PC-3 (cell line): ENCODE results near the gene PEX14. TPM values are rescaled to one million over a fixed set of nuclear protein-coding genes. Genes with fewer than 3 reads are reported as not detected.

ENCODE experiments used
- ATAC-seq: fragments of 200-7000 bp; cut with Tn5 transposase; 2 replicates; pipeline ENCODE4 v1.9.1; 2020; ENCODE audit warnings: mild to moderate bottlenecking, moderate library complexity
- BruUV-seq: library from RNA; stranded (reverse); fragments of 400-500 nt; replicated peaks from 2 replicates; lab custom pipeline; 2021; lab: Mats Ljungman, UMichigan
- CTCF ChIA-PET: fragments of 300-600 bp; sonication (Branson Sonifier 250); formaldehyde crosslinking; loops from one replicate; lab custom pipeline; 2022; ENCODE audit warnings: antibody characterized with exemption; lab: Charles Lee
- POLR2A ChIA-PET: fragments of 300-600 bp; sonication (Branson Sonifier 250); formaldehyde crosslinking; loops from one replicate; lab custom pipeline; 2022; ENCODE audit warnings: antibody characterized with exemption; ENCODE audit not compliant: unreplicated experiment; lab: Charles Lee
- DNase-seq: peaks from one replicate; pipeline ENCODE4 v3.0.0-alpha.2; 2015
- H2AFZ ChIP-seq: fragments of 300-600 bp; sonication (generic); 2 replicates; pipeline ENCODE4 v1.6.0; 2016; ENCODE audit warnings: antibody characterized with exemption, low read length
- H3F3A ChIP-seq: fragments of 300-600 bp; sonication (generic); one replicate; pipeline ENCODE4 v1.6.0; 2017; ENCODE audit warnings: antibody characterized with exemption, low read length, control low read depth, mild to moderate bottlenecking; ENCODE audit not compliant: unreplicated experiment
- H3K27ac ChIP-seq: fragments of 300-600 bp; sonication (generic); 2 replicates; pipeline ENCODE4 v1.5.1; 2016; ENCODE audit warnings: mild to moderate bottlenecking, low read length
- H3K27me3 ChIP-seq: fragments of 300-600 bp; sonication (generic); 2 replicates; pipeline ENCODE4 v1.6.1; 2016; ENCODE audit warnings: low read length, mixed read lengths
- H3K36me3 ChIP-seq: fragments of 300-600 bp; sonication (generic); 2 replicates; pipeline ENCODE4 v1.6.1; 2016; ENCODE audit warnings: low read depth, mixed run types, low read length, mixed read lengths
- H3K4me1 ChIP-seq: fragments of 300-600 bp; sonication (generic); 2 replicates; pipeline ENCODE4 v1.5.1; 2016; ENCODE audit warnings: low read length; ENCODE audit not compliant: insufficient read depth
- H3K4me2 ChIP-seq: fragments of 300-600 bp; sonication (generic); 2 replicates; pipeline ENCODE4 v1.6.0; 2016; ENCODE audit warnings: low read length
- H3K4me3 ChIP-seq: fragments of 300-600 bp; sonication (generic); 2 replicates; pipeline ENCODE4 v1.5.1; 2016; ENCODE audit warnings: mild to moderate bottlenecking, low read length, mixed read lengths
- H3K79me2 ChIP-seq: fragments of 300-600 bp; sonication (generic); 2 replicates; pipeline ENCODE4 v1.6.1; 2017; ENCODE audit warnings: low read length, mixed read lengths
- H3K9ac ChIP-seq: fragments of 300-600 bp; sonication (generic); 2 replicates; pipeline ENCODE4 v1.6.0; 2016; ENCODE audit warnings: mild to moderate bottlenecking, low read length
- H3K9me2 ChIP-seq: fragments of 300-600 bp; sonication (generic); replicated peaks from 2 replicates; pipeline ENCODE4 v1.6.1; 2016; ENCODE audit warnings: mixed run types, low read length, mixed read lengths
- H3K9me3 ChIP-seq: fragments of 300-600 bp; sonication (generic); 2 replicates; pipeline ENCODE4 v1.6.1; 2016; ENCODE audit warnings: low read length, mixed read lengths
- H4K20me1 ChIP-seq: fragments of 300-600 bp; sonication (generic); 2 replicates; pipeline ENCODE4 v1.6.1; 2016; ENCODE audit warnings: low read length, mixed read lengths
- CTCF ChIP-seq: fragments of 300-600 bp; sonication (generic); conservative IDR thresholded peaks from 2 replicates; pipeline ENCODE4 v1.5.1; 2017; ENCODE audit warnings: antibody characterized with exemption, low read depth, mild to moderate bottlenecking, low read length
- EZH2 ChIP-seq: fragments of 300-600 bp; sonication (generic); IDR thresholded peaks from one replicate; pipeline ENCODE4 v1.6.1; 2017; ENCODE audit warnings: antibody characterized with exemption, mild to moderate bottlenecking, low read length; ENCODE audit not compliant: unreplicated experiment
- EZH2phosphoT487 ChIP-seq: fragments of 300-600 bp; sonication (generic); IDR thresholded peaks from 2 replicates; pipeline ENCODE4 v1.6.1; 2018; ENCODE audit warnings: mild to moderate bottlenecking, antibody characterized with exemption, low read length, borderline replicate concordance
- intact Hi-C: fragments of 100-400 bp; cut with micrococcal nuclease; formaldehyde crosslinking; loops from 2 replicates; pipeline ENCODE4 v1.9.0; 2023
- total RNA-seq: library from RNA; depleted of rRNA; stranded (reverse); fragments of >200 nt; gene quantifications from 2 replicates; pipeline ENCODE4 v1.2.3, GENCODE V29; 2014

The PEX14 gene
- total RNA-seq, 1 experiment from 2014 or later: 24.9 TPM

- intact Hi-C loops: no loop called here
- peaks cover 61% of the 10 kb centered on the region for H3K79me2 ChIP-seq
- TF ChIP-seq EZH2 (no peak), EZH2phosphoT487 (no peak), CTCF (no peak)
- no peak for ATAC-seq
- peaks cover 12% of the 10 kb centered on the region; the same call in 1 of the 2 replicates for H3K4me1 ChIP-seq
- H3K9me3 ChIP-seq: no peaks in the 10 kb centered on the region
- no peaks in the 10 kb centered on the region for H3K27me3 ChIP-seq
- H3K9me2 ChIP-seq: no peaks in the 10 kb centered on the region
- POLR2A ChIA-PET: no interaction called here
- H3K4me2 ChIP-seq: no peak overlapping the region
- CTCF ChIA-PET: no interaction called here
- no peak for DNase-seq
- no peaks in the 10 kb centered on the region for H3F3A ChIP-seq
- H4K20me1 ChIP-seq: no peaks in the 10 kb centered on the region
- no peak overlapping the region for H3K27ac ChIP-seq
- BruUV-seq: no TSS peak
- 0 out of 2 replicates have a peak, but pooled peaks cover 6% of the 10 kb centered on the region for H3K36me3 ChIP-seq
- no peak overlapping the region for H3K4me3 ChIP-seq
- no peak overlapping the region for H2AFZ ChIP-seq
- H3K9ac ChIP-seq: no peak overlapping the region
These were observed 45.7 kb downstream of the PEX14 start for GRCh38 chr1:10520497-10520896.

GRCh38 chr1:10520952-10521351, 46.2 kb downstream of the PEX14 start:
- no peak overlapping the region for H3K4me2 ChIP-seq
- DNase-seq (no peak), ATAC-seq (no peak)
- TF ChIP-seq EZH2 (no peak), CTCF (no peak), EZH2phosphoT487 (no peak)
- ChIA-PET POLR2A (no interaction called here), CTCF (no interaction called here)
- no peaks in the 10 kb centered on the region for H3K9me2 ChIP-seq
- H3K79me2 ChIP-seq: peaks cover 59% of the 10 kb centered on the region
- H3K4me3 ChIP-seq: no peak overlapping the region
- BruUV-seq: no TSS peak
- H4K20me1 ChIP-seq: no peaks in the 10 kb centered on the region
- no peak overlapping the region for H3K9ac ChIP-seq
- 0 out of 2 replicates have a peak, but pooled peaks cover 6% of the 10 kb centered on the region for H3K36me3 ChIP-seq
- H3F3A ChIP-seq: no peaks in the 10 kb centered on the region
- intact Hi-C loops: no loop called here
- no peak overlapping the region for H3K27ac ChIP-seq
- H3K9me3 ChIP-seq: no peaks in the 10 kb centered on the region
- H3K27me3 ChIP-seq: no peaks in the 10 kb centered on the region
- peaks cover 12% of the 10 kb centered on the region; the same call in 1 of the 2 replicates for H3K4me1 ChIP-seq
- H2AFZ ChIP-seq: no peak overlapping the region

- H3K9me3 ChIP-seq: no peaks in the 10 kb centered on the region
- no peak overlapping the region for H3K9ac ChIP-seq
- ChIA-PET POLR2A (interaction anchor here (0.5 kb wide), 1 partner anchor 77 kb away, joined by 3 read pairs; no protein-coding TSS in a partner anchor), CTCF (no interaction called here)
- no peaks in the 10 kb centered on the region for H3K27me3 ChIP-seq
- H3K4me3 ChIP-seq: no peak overlapping the region
- ATAC-seq (no peak), DNase-seq (no peak)
- H3K4me1 ChIP-seq: peaks cover 9% of the 10 kb centered on the region; the same call in 1 of the 2 replicates
- H3K79me2 ChIP-seq: peaks cover 57% of the 10 kb centered on the region
- H3K9me2 ChIP-seq: no peaks in the 10 kb centered on the region
- TF ChIP-seq CTCF: no peak
- no peak for TF ChIP-seq EZH2
- TF ChIP-seq EZH2phosphoT487: no peak
- intact Hi-C loops: no loop called here
- BruUV-seq: no TSS peak
- H2AFZ ChIP-seq: no peak overlapping the region
- no peaks in the 10 kb centered on the region for H4K20me1 ChIP-seq
- no peak overlapping the region for H3K27ac ChIP-seq
- H3K36me3 ChIP-seq: 0 out of 2 replicates have a peak, but pooled peaks cover 6% of the 10 kb centered on the region
- no peaks in the 10 kb centered on the region for H3F3A ChIP-seq
- H3K4me2 ChIP-seq: no peak overlapping the region
These were observed 46.9 kb downstream of the PEX14 start for GRCh38 chr1:10521537-10522157.
